CD14-positive monocyte (primary cell): ENCODE results near the gene OCRL. TPM values are rescaled to one million over a fixed set of nuclear protein-coding genes. Genes with fewer than 3 reads are reported as not detected.

Experiments used
- DNase-seq, 3 donors: peaks; one replicate each; pipeline ENCODE4 v3.0.0-alpha.2; 2011 to 2022
- H2AFZ ChIP-seq: 2 replicates; pipeline ENCODE4 v1.6.0; 2012; ENCODE audit warnings: mild to moderate bottlenecking, low read depth, low read length, inconsistent platforms; ENCODE audit not compliant: insufficient read depth, poor library complexity, severe bottlenecking
- H3K27ac ChIP-seq, 2 donors: 1 replicate in 1 of 2; 2 replicates in 1 of 2; pipeline ENCODE4 v1.5.1; 2012 to 2013; ENCODE audit warnings: low read length in 2 of 2, control low read depth in 1 of 2, inconsistent platforms in 1 of 2, low read depth in 1 of 2, mild to moderate bottlenecking in 1 of 2
- H3K27me3 ChIP-seq, 2 donors: one replicate each; pipeline versions ENCODE4 v1.6.0 to v1.6.1; 2011 to 2013; ENCODE audit warnings: low read length in 2 of 2; ENCODE audit not compliant: control insufficient read depth in 2 of 2, insufficient read depth in 2 of 2
- H3K36me3 ChIP-seq, 2 donors: replicated peaks in 1 of 2; 1 replicate in 1 of 2; 2 replicates in 1 of 2; pipeline versions ENCODE4 v1.5.1 to v1.6.1; 2012 to 2013; ENCODE audit warnings: low read length in 2 of 2, control low read depth in 1 of 2, inconsistent platforms in 1 of 2, mild to moderate bottlenecking in 1 of 2; ENCODE audit not compliant: insufficient read depth in 2 of 2, control insufficient read depth in 1 of 2
- H3K4me1 ChIP-seq, 2 donors: 1 replicate in 1 of 2; 2 replicates in 1 of 2; pipeline versions ENCODE4 v1.5.1 to v1.6.1; 2012 to 2013; ENCODE audit warnings: low read length in 2 of 2, control low read depth in 1 of 2, inconsistent platforms in 1 of 2, mild to moderate bottlenecking in 1 of 2, moderate library complexity in 1 of 2; ENCODE audit not compliant: insufficient read depth in 2 of 2, control insufficient read depth in 1 of 2
- H3K4me2 ChIP-seq: replicated peaks from 2 replicates; pipeline ENCODE3; 2012; ENCODE audit warnings: low read length, moderate library complexity, mild to moderate bottlenecking; ENCODE audit not compliant: poor library complexity, severe bottlenecking; ENCODE audit errors: extremely low read depth
- H3K4me3 ChIP-seq, 3 experiments: fragments of 200-600 bp in 1 of 3; sonication (generic) in 1 of 3; replicated peaks in 1 of 3; 1 replicate in 2 of 3; 2 replicates in 1 of 3; pipeline ENCODE4 v1.5.1; 2011 to 2013; ENCODE audit warnings: low read length in 3 of 3, mild to moderate bottlenecking in 3 of 3, control low read depth in 2 of 3, low read depth in 2 of 3, inconsistent platforms in 1 of 3, moderate library complexity in 1 of 3
- H3K79me2 ChIP-seq: 2 replicates; pipeline ENCODE4 v1.6.0; 2012; ENCODE audit warnings: mild to moderate bottlenecking, control low read depth, inconsistent platforms, low read length, moderate library complexity; ENCODE audit not compliant: insufficient read depth
- H3K9ac ChIP-seq: 2 replicates; pipeline ENCODE4 v1.6.0; 2017; ENCODE audit warnings: low read length, mild to moderate bottlenecking; ENCODE audit not compliant: insufficient read depth, poor library complexity, severe bottlenecking
- H3K9me3 ChIP-seq, 2 donors: replicated peaks in 1 of 2; 1 replicate in 1 of 2; 2 replicates in 1 of 2; pipeline versions ENCODE4 v1.5.1 to v1.6.1; 2012 to 2013; ENCODE audit warnings: low read length in 2 of 2, control low read depth in 1 of 2; ENCODE audit not compliant: control insufficient read depth in 1 of 2, insufficient read depth in 1 of 2
- H4K20me1 ChIP-seq: 2 replicates; pipeline ENCODE4 v1.6.0; 2012; ENCODE audit warnings: mild to moderate bottlenecking, low read length, control low read depth, moderate library complexity; ENCODE audit not compliant: insufficient read depth
- H3K27ac Mint-ChIP-seq, 7 donors: one replicate each; pipeline ENCODE4 v1.8.0; 2020; ENCODE audit warnings: mild to moderate bottlenecking in 7 of 7, mixed read lengths in 7 of 7, moderate library complexity in 6 of 7, inconsistent platforms in 2 of 7
- H3K27me3 Mint-ChIP-seq, 3 donors: one replicate each; pipeline ENCODE4 v1.8.0; 2021 to 2022; ENCODE audit warnings: low read depth in 3 of 3, mild to moderate bottlenecking in 3 of 3, mixed read lengths in 3 of 3, moderate library complexity in 3 of 3, inconsistent platforms in 1 of 3
- H3K36me3 Mint-ChIP-seq, 2 donors: one replicate each; pipeline ENCODE4 v1.8.0; 2020; ENCODE audit warnings: mixed read lengths in 2 of 2, inconsistent platforms in 1 of 2, mild to moderate bottlenecking in 1 of 2
- H3K4me1 Mint-ChIP-seq: one replicate; pipeline ENCODE4 v1.8.0; 2020; ENCODE audit warnings: mild to moderate bottlenecking, mixed read lengths
- H3K4me3 Mint-ChIP-seq, 2 donors: one replicate each; pipeline ENCODE4 v1.8.0; 2020; ENCODE audit warnings: mild to moderate bottlenecking in 2 of 2, mixed read lengths in 2 of 2, moderate library complexity in 1 of 2
- H3K9me3 Mint-ChIP-seq, 7 donors: one replicate each; pipeline ENCODE4 v1.8.0; 2020 to 2022; ENCODE audit warnings: mixed read lengths in 7 of 7, mild to moderate bottlenecking in 6 of 7, moderate library complexity in 6 of 7, inconsistent platforms in 2 of 7
- CTCF ChIP-seq: fragments of 200-600 bp; IDR thresholded peaks from one replicate; pipeline ENCODE4 v1.8.0; 2022; ENCODE audit warnings: antibody characterized with exemption, mild to moderate bottlenecking
- WGBS: methylation state at CpG from one replicate; pipeline ENCODE4 v1.1.5; 2013; ENCODE audit warnings: missing lambda C conversion rate; ENCODE audit not compliant: insufficient coverage; 5-methylcytosine and 5-hydroxymethylcytosine counted together
- intact Hi-C, 2 donors: fragments of 100-400 bp; cut with micrococcal nuclease; formaldehyde crosslinking; loops; one replicate each; pipeline versions ENCODE4 v1.15.0 to v1.15.1; 2023
- polyA plus RNA-seq, 3 donors: library from polyadenylated mRNA; depleted of rRNA in 1 of 3; unstranded in 2 of 3; stranded (reverse) in 1 of 3; fragments of 300-500 nt in 2 of 3; fragments of >200 nt in 1 of 3; fragmentation: Illumina TruSeq in 2 of 3; gene quantifications; 1 replicate in 2 of 3; 2 replicates in 1 of 3; pipeline ENCODE4 v1.2.3, GENCODE V29; 2012 to 2021

Gene OCRL
- polyA plus RNA-seq, 3 donors, result 1.8 to 11.2 (median 2.4) TPM

GRCh38 chrX:129524250-129524850 lies 15.7 kb upstream of the OCRL start:
- H3K9me3 Mint-ChIP-seq, result peaks cover 0 to 11% (median 8%) of the 10 kb centered on the region in 7 donors
- Histone ChIP-seq H3K9ac (no peak overlapping the region), H3K27me3 (peaks cover 4 to 12% of the 10 kb centered on the region in 2 donors), H3K9me3 (no peaks in the 10 kb centered on the region), H3K79me2 (no peaks in the 10 kb centered on the region), H2AFZ (no peak overlapping the region), H4K20me1 (no peaks in the 10 kb centered on the region), H3K4me1 (peaks cover 0 to 6% of the 10 kb centered on the region in 2 donors), H3K4me3 (no peak overlapping the region), H3K4me2 (no peak overlapping the region), H3K27ac (no peak overlapping the region), H3K36me3 (no peaks in the 10 kb centered on the region)
- peaks cover 9% of the 10 kb centered on the region for H3K4me1 Mint-ChIP-seq
- H3K4me3 Mint-ChIP-seq, result no peak overlapping the region
- WGBS, result 100% methylated on average over 1 of the region's 3 CpGs
- no peak for TF ChIP-seq CTCF
- intact Hi-C loops, result no loop called here
- no peak overlapping the region for H3K27ac Mint-ChIP-seq
- no peak for DNase-seq
- no peaks in the 10 kb centered on the region for H3K36me3 Mint-ChIP-seq
- peaks cover 14 to 32% (median 23%) of the 10 kb centered on the region in 3 donors for H3K27me3 Mint-ChIP-seq

GRCh38 chrX:129525162-129525561 lies 14.9 kb upstream of the OCRL start:
- no peak overlapping the region for H3K9ac ChIP-seq
- Mint-ChIP-seq H3K27me3 (peaks cover 14 to 30% (median 23%) of the 10 kb centered on the region in 3 donors), H3K27ac (no peak overlapping the region), H3K4me3 (no peak overlapping the region), H3K9me3 (peaks cover 0 to 11% (median 8%) of the 10 kb centered on the region in 7 donors), H3K4me1 (peaks cover 9% of the 10 kb centered on the region), H3K36me3 (no peaks in the 10 kb centered on the region)
- WGBS, result no CpG with 5 or more reads among the region's 4 CpGs
- H3K79me2 ChIP-seq, result no peaks in the 10 kb centered on the region
- peaks cover 0 to 6% of the 10 kb centered on the region in 2 donors for H3K4me1 ChIP-seq
- no peak overlapping the region for H2AFZ ChIP-seq
- H4K20me1 ChIP-seq, result no peaks in the 10 kb centered on the region
- no peaks in the 10 kb centered on the region for H3K36me3 ChIP-seq
- no peak for TF ChIP-seq CTCF
- H3K9me3 ChIP-seq, result no peaks in the 10 kb centered on the region
- no peak overlapping the region for H3K27ac ChIP-seq
- intact Hi-C loops, result no loop called here
- H3K27me3 ChIP-seq, result peaks cover 4 to 12% of the 10 kb centered on the region in 2 donors
- no peak overlapping the region for H3K4me2 ChIP-seq
- DNase-seq, result no peak
- H3K4me3 ChIP-seq, result no peak overlapping the region
